HepG2 (cell line): ENCODE data around the gene SIGLEC14. TPM values are rescaled to one million over a fixed set of nuclear protein-coding genes. Genes with fewer than 3 reads are reported as not detected.

ENCODE experiments used
- ATAC-seq: fragments of 200-7000 bp; cut with Tn5 transposase; 3 replicates; pipeline ENCODE4 v1.9.1; 2020; ENCODE audit warnings: mild to moderate bottlenecking, moderate library complexity
- BruUV-seq: library from RNA; stranded (reverse); fragments of 400-500 nt; replicated peaks from 2 replicates; lab custom pipeline; 2021; lab: Mats Ljungman, UMichigan
- CTCF ChIA-PET: fragments of 300-600 bp; formaldehyde crosslinking; extraction: SDS; loops from one replicate; lab custom pipeline; 2021; ENCODE audit warnings: low total read pairs, inconsistent platforms, low intra/inter-chr PET ratio; lab: Yijun Ruan, JAX
- POLR2A ChIA-PET: fragments of 350-600 bp; sonication (Branson Sonifier 250); formaldehyde crosslinking; loops from one replicate; lab custom pipeline; 2020; ENCODE audit warnings: antibody characterized with exemption, inconsistent platforms; lab: Yijun Ruan, JAX
- DNase-seq: peaks from one replicate; pipeline ENCODE4 v3.0.0-alpha.2; 2015; ENCODE audit warnings: low spot score
- FAIRE-seq: peaks from 3 replicates; lab custom pipeline; 2011; peaks lifted over from hg19 to GRCh38; lab: Jason Lieb, UNC
- H2AFZ ChIP-seq: one replicate; pipeline ENCODE4 v1.6.1; 2011; ENCODE audit warnings: low read length, inconsistent platforms
- H3K27ac ChIP-seq: fragments of 300-600 bp; 3 replicates; pipeline ENCODE4 v1.8.0; 2011; ENCODE audit warnings: mixed run types, mild to moderate bottlenecking, mixed read lengths, low read length, inconsistent platforms; ENCODE audit not compliant: insufficient read depth; ENCODE audit errors: extremely low read length
- H3K27me3 ChIP-seq, 2 experiments: fragments of 200-600 bp in 1 of 2; 2 replicates in 1 of 2; 3 replicates in 1 of 2; pipeline versions ENCODE4 v1.6.0 to v1.8.0; 2011; ENCODE audit warnings: low read length in 2 of 2, mild to moderate bottlenecking in 2 of 2, moderate library complexity in 2 of 2, inconsistent platforms in 1 of 2; ENCODE audit not compliant: insufficient read depth in 2 of 2, control insufficient read depth in 1 of 2
- H3K36me3 ChIP-seq, 2 experiments: fragments of 200-600 bp in 1 of 2; replicated peaks in 1 of 2; 2 replicates in 1 of 2; 3 replicates in 1 of 2; pipeline versions ENCODE4 v1.5.1 to v1.8.0; 2011; ENCODE audit warnings: low read length in 2 of 2, inconsistent platforms in 1 of 2; ENCODE audit not compliant: insufficient read depth in 2 of 2, control insufficient read depth in 1 of 2
- H3K4me1 ChIP-seq: 2 replicates; pipeline ENCODE4 v1.5.1; 2012; ENCODE audit warnings: low read length, inconsistent platforms; ENCODE audit not compliant: insufficient read depth
- H3K4me2 ChIP-seq: 2 replicates; pipeline ENCODE4 v1.6.0; 2011; ENCODE audit warnings: low read depth, low read length, inconsistent platforms
- H3K4me3 ChIP-seq, 3 experiments: fragments of 200-600 bp in 1 of 3; sonication (generic), shearing (Covaris generic) in 1 of 3; replicated peaks in 1 of 3; 2 replicates each; pipeline ENCODE4 v1.5.1; 2011 to 2016; ENCODE audit warnings: low read length in 3 of 3, inconsistent platforms in 2 of 3, low read depth in 2 of 3, mild to moderate bottlenecking in 2 of 3, control low read depth in 1 of 3, mixed read lengths in 1 of 3; ENCODE audit not compliant: insufficient read depth in 1 of 3
- H3K79me2 ChIP-seq: one replicate; pipeline ENCODE4 v1.6.1; 2011; ENCODE audit warnings: low read length, inconsistent platforms; ENCODE audit not compliant: insufficient read depth
- H3K9ac ChIP-seq: 2 replicates; pipeline ENCODE4 v1.6.0; 2011; ENCODE audit warnings: mild to moderate bottlenecking, low read depth, low read length, inconsistent platforms; ENCODE audit not compliant: insufficient read depth
- H3K9me3 ChIP-seq: 2 replicates; pipeline ENCODE4 v1.5.1; 2012; ENCODE audit warnings: mild to moderate bottlenecking, low read length
- H4K20me1 ChIP-seq: 2 replicates; pipeline ENCODE4 v1.6.0; 2011; ENCODE audit warnings: inconsistent platforms, mild to moderate bottlenecking, low read length, moderate library complexity; ENCODE audit not compliant: insufficient read depth
- CBX1 ChIP-seq: IDR thresholded peaks from one replicate; pipeline ENCODE4 v1.6.1; 2016; ENCODE audit warnings: antibody characterized with exemption, low read depth
- CEBPB ChIP-seq: IDR thresholded peaks from 2 replicates; pipeline ENCODE4 v1.6.1; 2011; ENCODE audit warnings: low read depth, low read length, improper control_type of control experiment, borderline replicate concordance
- CEBPG ChIP-seq: IDR thresholded peaks from 2 replicates; pipeline ENCODE4 v1.6.1; 2016
- KDM2A ChIP-seq: sonication (generic); formaldehyde crosslinking; IDR thresholded peaks from 2 replicates; pipeline ENCODE4 v1.4.0; 2020; ENCODE audit warnings: low read depth, missing genetic modification reagents, borderline replicate concordance
- MXD4 ChIP-seq: IDR thresholded peaks from 2 replicates; pipeline ENCODE4 v1.6.1; 2016; ENCODE audit warnings: mild to moderate bottlenecking, missing biosample characterization, missing genetic modification reagents
- NR2F6 ChIP-seq, 2 experiments: IDR thresholded peaks; 2 replicates each; pipeline ENCODE4 v1.6.1; 2016; ENCODE audit warnings: antibody characterized with exemption in 1 of 2, mild to moderate bottlenecking in 1 of 2
- SNRNP70 ChIP-seq: fragments of 200-400 bp; formaldehyde crosslinking; IDR thresholded peaks from 2 replicates; pipeline ENCODE4 v1.6.1; 2017; ENCODE audit warnings: mild to moderate bottlenecking, low read depth, low read length, moderate library complexity
- ZNF530 ChIP-seq: sonication (generic); formaldehyde crosslinking; IDR thresholded peaks from 2 replicates; pipeline ENCODE4 v1.5.0; 2020; ENCODE audit warnings: low read depth, mild to moderate bottlenecking, missing genetic modification reagents
- ZNF570 ChIP-seq: sonication (generic); formaldehyde crosslinking; IDR thresholded peaks from 2 replicates; pipeline ENCODE4 v1.4.0; 2020; ENCODE audit warnings: mild to moderate bottlenecking, missing genetic modification reagents, borderline replicate concordance
- ZNF616 ChIP-seq: sonication (generic); formaldehyde crosslinking; IDR thresholded peaks from 2 replicates; pipeline ENCODE4 v1.5.0; 2020; ENCODE audit warnings: low read depth, mild to moderate bottlenecking, missing genetic modification reagents
- ZNF782 ChIP-seq: sonication (generic); formaldehyde crosslinking; IDR thresholded peaks from 2 replicates; pipeline ENCODE4 v1.4.0; 2020; ENCODE audit warnings: missing genetic modification reagents, mild to moderate bottlenecking, borderline replicate concordance
- WGBS: methylation state at CpG from one replicate; pipeline ENCODE4 v1.1.6; 2017; ENCODE audit warnings: low lambda C conversion rate; 5-methylcytosine and 5-hydroxymethylcytosine counted together
- in situ Hi-C: cut with HindIII; loops from 2 replicates; pipeline ENCODE4 v1.10.0; 2017; ENCODE audit warnings: low pct_unique_long_range_greater_than_20kb; ENCODE audit not compliant: extremely low pct_ligation_motif_present
- intact Hi-C: fragments of 100-400 bp; cut with micrococcal nuclease; formaldehyde crosslinking; loops from one replicate; pipeline ENCODE4 v1.10.0; 2022; ENCODE audit not compliant: unreplicated experiment
- polyA plus RNA-seq, 8 experiments: library from polyadenylated mRNA; depleted of rRNA in 3 of 8; stranded (reverse) in 7 of 8; unstranded in 1 of 8; fragments of >200 nt; fragmentation: Illumina TruSeq in 4 of 8; extraction: Trizol in 4 of 8; gene quantifications; 2 replicates each; pipeline versions ENCODE4 v1.2.1 to v1.2.3, GENCODE V29; 2011 to 2016; ENCODE audit warnings: low read depth in 4 of 8, missing spikeins in 1 of 8, mixed read lengths in 1 of 8; ENCODE audit not compliant: insufficient read depth in 1 of 8
- total RNA-seq, 5 experiments: library from RNA; depleted of rRNA; stranded (reverse); fragments of >200 nt; fragmentation: Illumina TruSeq; extraction: Trizol; gene quantifications; 2 replicates each; pipeline ENCODE4 v1.2.3, GENCODE V29; 2016; ENCODE audit warnings: low read depth in 1 of 5
- TF ChIP-seq, protein P1 (sequence below): fragments of 450-650 bp; IDR thresholded peaks from 2 replicates; pipeline ENCODE4 v1.6.1; 2016
- TF ChIP-seq, protein P2 (sequence below): IDR thresholded peaks from 2 replicates; pipeline ENCODE4 v1.6.1; 2016; ENCODE audit warnings: missing compliant biosample characterization, missing genetic modification reagents, borderline replicate concordance

Gene SIGLEC14
- total and polyA plus RNA-seq, 2 of the 13 experiments (the other 11 are each of a cell fraction or from before 2014, with no cell fraction given), result 0.05 to 0.09 TPM

DNA sequence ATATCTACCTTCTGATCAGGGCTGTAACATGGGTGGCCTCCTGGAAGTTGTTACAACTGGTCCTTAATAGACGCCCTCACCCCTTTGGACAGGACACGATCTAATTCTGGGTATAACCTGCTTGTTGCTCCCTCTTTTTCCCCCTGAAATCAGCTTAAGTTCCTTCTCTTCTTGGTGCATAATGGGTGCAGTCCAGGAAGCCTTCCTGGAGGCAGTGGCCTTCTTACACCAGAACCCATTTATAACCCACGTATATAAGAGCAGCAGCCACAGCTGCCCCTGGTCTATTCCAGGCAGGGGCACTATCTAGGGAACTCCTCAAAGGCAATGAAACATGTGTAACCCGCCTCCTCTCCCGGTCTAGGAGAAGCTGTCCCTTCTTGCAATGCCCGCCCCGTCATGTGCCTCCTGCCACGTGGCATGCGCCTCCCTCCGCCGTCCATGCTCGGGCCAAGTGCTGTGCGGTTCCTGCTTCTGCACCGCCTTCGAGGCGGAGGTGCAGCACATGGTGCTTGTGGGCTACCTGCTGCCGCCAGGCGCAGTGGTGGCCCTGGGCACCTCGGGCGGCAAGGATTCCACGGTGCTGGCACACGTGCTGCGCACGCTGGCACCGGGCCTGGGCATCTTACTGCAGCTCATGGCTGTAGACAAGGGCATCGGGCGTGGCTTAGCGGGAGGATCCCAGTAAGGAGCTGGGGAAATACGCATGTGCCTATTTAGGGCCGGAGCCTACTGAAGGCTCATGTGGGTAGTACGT is 48.3 kb downstream of the SIGLEC14 start:
- Histone ChIP-seq H4K20me1 (no peaks in the 10 kb centered on the region), H3K36me3 (no peaks in the 10 kb centered on the region), H3K27ac (no peak overlapping the region), H2AFZ (no peak overlapping the region), H3K9ac (no peak overlapping the region), H3K9me3 (no peaks in the 10 kb centered on the region), H3K4me2 (no peak overlapping the region), H3K79me2 (no peaks in the 10 kb centered on the region), H3K4me3 (no peak overlapping the region), H3K27me3 (no peaks in the 10 kb centered on the region; a peak in 1 of 5 replicates), H3K4me1 (peaks cover 4% of the 10 kb centered on the region; the same call in 1 of the 2 replicates)
- WGBS, result 74% methylated on average over 26 of the region's 31 CpGs
- intact Hi-C loops (no loop called here), in situ Hi-C loops (no loop called here)
- FAIRE-seq, result no peak
- no peak for DNase-seq
- POLR2A ChIA-PET, result no interaction called here
- no TSS peak for BruUV-seq
- TF ChIP-seq, protein P1, sequence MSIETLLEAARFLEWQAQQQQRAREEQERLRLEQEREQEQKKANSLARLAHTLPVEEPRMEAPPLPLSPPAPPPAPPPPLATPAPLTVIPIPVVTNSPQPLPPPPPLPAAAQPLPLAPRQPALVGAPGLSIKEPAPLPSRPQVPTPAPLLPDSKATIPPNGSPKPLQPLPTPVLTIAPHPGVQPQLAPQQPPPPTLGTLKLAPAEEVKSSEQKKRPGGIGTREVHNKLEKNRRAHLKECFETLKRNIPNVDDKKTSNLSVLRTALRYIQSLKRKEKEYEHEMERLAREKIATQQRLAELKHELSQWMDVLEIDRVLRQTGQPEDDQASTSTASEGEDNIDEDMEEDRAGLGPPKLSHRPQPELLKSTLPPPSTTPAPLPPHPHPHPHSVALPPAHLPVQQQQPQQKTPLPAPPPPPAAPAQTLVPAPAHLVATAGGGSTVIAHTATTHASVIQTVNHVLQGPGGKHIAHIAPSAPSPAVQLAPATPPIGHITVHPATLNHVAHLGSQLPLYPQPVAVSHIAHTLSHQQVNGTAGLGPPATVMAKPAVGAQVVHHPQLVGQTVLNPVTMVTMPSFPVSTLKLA, result 0 out of 2 replicates have a peak, but pooled peaks have one; percentile 12
- no peak for TF ChIP-seq ZNF616
- no peak for ATAC-seq
- CTCF ChIA-PET, result no interaction called here

DNA sequence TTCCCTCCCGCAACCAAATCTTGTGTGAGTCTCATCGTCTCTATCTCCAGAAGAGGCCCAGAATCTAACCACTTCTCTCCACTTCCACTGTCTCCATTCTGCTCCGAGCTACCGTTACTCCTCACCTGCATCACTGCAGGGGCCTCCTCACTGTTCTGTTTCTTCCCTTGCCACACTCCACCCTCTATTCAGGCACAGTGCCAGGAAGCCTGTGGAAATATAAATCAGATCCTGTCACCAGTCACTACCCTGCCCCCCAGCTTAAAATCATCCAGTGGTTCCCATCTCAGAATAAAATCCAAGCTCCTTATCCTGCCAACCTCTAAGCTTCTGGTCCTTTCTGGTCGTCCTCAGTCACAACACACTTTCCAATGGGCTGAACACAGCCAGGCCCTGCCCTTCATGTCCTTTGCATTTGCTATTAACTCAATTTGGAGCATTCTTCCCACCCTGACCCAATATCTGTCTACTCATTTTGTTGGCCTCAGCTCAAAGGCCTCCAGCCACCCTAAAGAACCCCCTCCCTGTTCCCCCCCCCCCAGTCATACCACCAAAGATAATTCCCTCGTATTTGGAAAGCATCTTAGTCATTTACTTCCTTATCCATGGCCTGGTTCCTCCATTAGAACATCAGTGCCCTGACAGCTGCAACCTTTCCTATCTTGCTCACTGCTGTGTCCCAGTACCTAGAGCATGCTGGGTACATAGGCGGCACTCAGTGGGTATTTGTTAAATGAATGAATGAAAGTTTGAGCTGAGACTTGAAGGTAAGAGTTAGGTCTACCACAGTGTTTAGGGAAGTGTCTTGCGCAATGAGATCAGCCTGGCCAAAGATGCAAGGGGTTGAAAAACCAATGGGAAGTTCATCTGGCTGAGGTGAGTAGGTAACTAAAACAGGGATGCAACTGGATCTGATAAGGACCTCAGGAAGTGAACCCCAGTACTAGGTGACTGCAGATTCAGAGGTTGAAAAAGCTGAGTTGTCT is 51.1 kb downstream of the SIGLEC14 start:
- H3K9me3 ChIP-seq, result no peaks in the 10 kb centered on the region
- POLR2A ChIA-PET, result interaction anchor here (1.8 kb wide), 1 partner anchor 256 kb away, joined by 3 read pairs; no protein-coding TSS in a partner anchor
- intact Hi-C loops (no loop called here), in situ Hi-C loops (no loop called here)
- peaks cover 6% of the 10 kb centered on the region; the same call in 1 of the 2 replicates for H3K4me1 ChIP-seq
- H2AFZ ChIP-seq, result no peak overlapping the region
- BruUV-seq, result no TSS peak
- FAIRE-seq (no peak), ATAC-seq (no peak), DNase-seq (no peak)
- H3K36me3 ChIP-seq, result no peaks in the 10 kb centered on the region
- CTCF ChIA-PET, result no interaction called here
- no peaks in the 10 kb centered on the region for H4K20me1 ChIP-seq
- no peak overlapping the region for H3K9ac ChIP-seq
- no peaks in the 10 kb centered on the region for H3K79me2 ChIP-seq
- 69% methylated on average over 8 of the region's 8 CpGs for WGBS
- no peak overlapping the region for H3K27ac ChIP-seq
- H3K4me2 ChIP-seq, result peak overlapping the region; percentile 68; the same call in 1 of the 2 replicates
- no peaks in the 10 kb centered on the region; a peak in 1 of 5 replicates for H3K27me3 ChIP-seq
- H3K4me3 ChIP-seq, result no peak overlapping the region
- TF ChIP-seq CEBPG (CRISPR knock-in tag), result 0 out of 2 replicates have a peak, but pooled peaks have one; percentile 29
- no peak for TF ChIP-seq ZNF570 (CRISPR knock-in tag)
- TF ChIP-seq, protein P2, sequence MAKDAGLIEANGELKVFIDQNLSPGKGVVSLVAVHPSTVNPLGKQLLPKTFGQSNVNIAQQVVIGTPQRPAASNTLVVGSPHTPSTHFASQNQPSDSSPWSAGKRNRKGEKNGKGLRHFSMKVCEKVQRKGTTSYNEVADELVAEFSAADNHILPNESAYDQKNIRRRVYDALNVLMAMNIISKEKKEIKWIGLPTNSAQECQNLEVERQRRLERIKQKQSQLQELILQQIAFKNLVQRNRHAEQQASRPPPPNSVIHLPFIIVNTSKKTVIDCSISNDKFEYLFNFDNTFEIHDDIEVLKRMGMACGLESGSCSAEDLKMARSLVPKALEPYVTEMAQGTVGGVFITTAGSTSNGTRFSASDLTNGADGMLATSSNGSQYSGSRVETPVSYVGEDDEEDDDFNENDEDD (CRISPR knock-in tag), result no peak
- peak; percentile 86 for TF ChIP-seq CEBPB
- TF ChIP-seq NR2F6 (IDR thresholded peaks at IDR 0.05), result no peak
- TF ChIP-seq NR2F6 (CRISPR knock-in tag; IDR thresholded peaks at IDR 0.05), result no peak
- TF ChIP-seq ZNF530 (CRISPR knock-in tag), result no peak
- no peak for TF ChIP-seq CBX1
- no peak for TF ChIP-seq MXD4 (CRISPR knock-in tag)
- no peak for TF ChIP-seq SNRNP70
- TF ChIP-seq KDM2A (CRISPR knock-in tag), result no peak
- no peak for TF ChIP-seq ZNF782
